GM23338 (cell line): Measurements from ENCODE around the gene CYP3A4.

Experiments
- CREB1 ChIP-seq: fragments of 250-450 bp; sonication (Bioruptor Pico); IDR thresholded peaks from 2 replicates; pipeline ENCODE4 v1.5.0; 2020; ENCODE audit warnings: low read depth, mild to moderate bottlenecking, moderate library complexity
- ETS1 ChIP-seq: IDR thresholded peaks from 2 replicates; pipeline ENCODE4 v1.6.1; 2016; ENCODE audit warnings: antibody characterized with exemption
- EZH2 ChIP-seq: fragments of 200-600 bp; sonication (generic); IDR thresholded peaks from one replicate; pipeline ENCODE4 v1.8.0; 2017; ENCODE audit warnings: antibody characterized with exemption, mild to moderate bottlenecking, low read depth; ENCODE audit not compliant: unreplicated experiment
- EZH2phosphoT487 ChIP-seq: fragments of 200-600 bp; sonication (generic); IDR thresholded peaks from one replicate; pipeline ENCODE4 v1.8.1; 2018; ENCODE audit warnings: antibody characterized with exemption; ENCODE audit not compliant: unreplicated experiment
- NANOG ChIP-seq: IDR thresholded peaks from 2 replicates; pipeline ENCODE4 v1.6.1; 2016; ENCODE audit warnings: antibody characterized with exemption, borderline replicate concordance
- POLR2AphosphoS5 ChIP-seq: IDR thresholded peaks from 2 replicates; pipeline ENCODE4 v1.6.1; 2016; ENCODE audit warnings: antibody characterized with exemption, low read depth
- REST ChIP-seq: IDR thresholded peaks from one replicate; pipeline ENCODE4 v1.6.1; 2018; ENCODE audit warnings: antibody characterized with exemption; ENCODE audit not compliant: unreplicated experiment
- ZNF331 ChIP-seq: fragments of 250-450 bp; sonication (Bioruptor Pico); IDR thresholded peaks from 2 replicates; pipeline ENCODE4 v1.5.0; 2020; ENCODE audit warnings: low read depth, mild to moderate bottlenecking, moderate library complexity
- TF ChIP-seq, protein P1 (sequence below), 2 experiments: fragments of 200-600 bp in 1 of 2; sonication (generic) in 1 of 2; conservative IDR thresholded peaks; 2 replicates each; pipeline versions ENCODE4 v1.5.1 to v1.6.1; 2016 to 2017; ENCODE audit warnings: antibody characterized with exemption in 2 of 2, low read depth in 2 of 2, mild to moderate bottlenecking in 2 of 2, moderate library complexity in 1 of 2
- TF ChIP-seq, protein P2 (sequence below): fragments of 250-450 bp; sonication (Bioruptor Pico); IDR thresholded peaks from 2 replicates; pipeline ENCODE4 v1.5.0; 2020; ENCODE audit warnings: mild to moderate bottlenecking, moderate library complexity

GRCh38 chr7:99825452-99825851, 41.5 kb upstream of the CYP3A4 start:
- TF ChIP-seq, protein P1, sequence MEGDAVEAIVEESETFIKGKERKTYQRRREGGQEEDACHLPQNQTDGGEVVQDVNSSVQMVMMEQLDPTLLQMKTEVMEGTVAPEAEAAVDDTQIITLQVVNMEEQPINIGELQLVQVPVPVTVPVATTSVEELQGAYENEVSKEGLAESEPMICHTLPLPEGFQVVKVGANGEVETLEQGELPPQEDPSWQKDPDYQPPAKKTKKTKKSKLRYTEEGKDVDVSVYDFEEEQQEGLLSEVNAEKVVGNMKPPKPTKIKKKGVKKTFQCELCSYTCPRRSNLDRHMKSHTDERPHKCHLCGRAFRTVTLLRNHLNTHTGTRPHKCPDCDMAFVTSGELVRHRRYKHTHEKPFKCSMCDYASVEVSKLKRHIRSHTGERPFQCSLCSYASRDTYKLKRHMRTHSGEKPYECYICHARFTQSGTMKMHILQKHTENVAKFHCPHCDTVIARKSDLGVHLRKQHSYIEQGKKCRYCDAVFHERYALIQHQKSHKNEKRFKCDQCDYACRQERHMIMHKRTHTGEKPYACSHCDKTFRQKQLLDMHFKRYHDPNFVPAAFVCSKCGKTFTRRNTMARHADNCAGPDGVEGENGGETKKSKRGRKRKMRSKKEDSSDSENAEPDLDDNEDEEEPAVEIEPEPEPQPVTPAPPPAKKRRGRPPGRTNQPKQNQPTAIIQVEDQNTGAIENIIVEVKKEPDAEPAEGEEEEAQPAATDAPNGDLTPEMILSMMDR (conservative IDR thresholded peaks at IDR 0.05; ENCODE audit: low read depth in 2 of 2) = no peak
- TF ChIP-seq POLR2AphosphoS5 (no peak), EZH2 (no peak), ETS1 (no peak), REST (no peak), ZNF331 (no peak), CREB1 (CRISPR knock-in tag) (no peak), NANOG (no peak), EZH2phosphoT487 (no peak)
- TF ChIP-seq, protein P2, sequence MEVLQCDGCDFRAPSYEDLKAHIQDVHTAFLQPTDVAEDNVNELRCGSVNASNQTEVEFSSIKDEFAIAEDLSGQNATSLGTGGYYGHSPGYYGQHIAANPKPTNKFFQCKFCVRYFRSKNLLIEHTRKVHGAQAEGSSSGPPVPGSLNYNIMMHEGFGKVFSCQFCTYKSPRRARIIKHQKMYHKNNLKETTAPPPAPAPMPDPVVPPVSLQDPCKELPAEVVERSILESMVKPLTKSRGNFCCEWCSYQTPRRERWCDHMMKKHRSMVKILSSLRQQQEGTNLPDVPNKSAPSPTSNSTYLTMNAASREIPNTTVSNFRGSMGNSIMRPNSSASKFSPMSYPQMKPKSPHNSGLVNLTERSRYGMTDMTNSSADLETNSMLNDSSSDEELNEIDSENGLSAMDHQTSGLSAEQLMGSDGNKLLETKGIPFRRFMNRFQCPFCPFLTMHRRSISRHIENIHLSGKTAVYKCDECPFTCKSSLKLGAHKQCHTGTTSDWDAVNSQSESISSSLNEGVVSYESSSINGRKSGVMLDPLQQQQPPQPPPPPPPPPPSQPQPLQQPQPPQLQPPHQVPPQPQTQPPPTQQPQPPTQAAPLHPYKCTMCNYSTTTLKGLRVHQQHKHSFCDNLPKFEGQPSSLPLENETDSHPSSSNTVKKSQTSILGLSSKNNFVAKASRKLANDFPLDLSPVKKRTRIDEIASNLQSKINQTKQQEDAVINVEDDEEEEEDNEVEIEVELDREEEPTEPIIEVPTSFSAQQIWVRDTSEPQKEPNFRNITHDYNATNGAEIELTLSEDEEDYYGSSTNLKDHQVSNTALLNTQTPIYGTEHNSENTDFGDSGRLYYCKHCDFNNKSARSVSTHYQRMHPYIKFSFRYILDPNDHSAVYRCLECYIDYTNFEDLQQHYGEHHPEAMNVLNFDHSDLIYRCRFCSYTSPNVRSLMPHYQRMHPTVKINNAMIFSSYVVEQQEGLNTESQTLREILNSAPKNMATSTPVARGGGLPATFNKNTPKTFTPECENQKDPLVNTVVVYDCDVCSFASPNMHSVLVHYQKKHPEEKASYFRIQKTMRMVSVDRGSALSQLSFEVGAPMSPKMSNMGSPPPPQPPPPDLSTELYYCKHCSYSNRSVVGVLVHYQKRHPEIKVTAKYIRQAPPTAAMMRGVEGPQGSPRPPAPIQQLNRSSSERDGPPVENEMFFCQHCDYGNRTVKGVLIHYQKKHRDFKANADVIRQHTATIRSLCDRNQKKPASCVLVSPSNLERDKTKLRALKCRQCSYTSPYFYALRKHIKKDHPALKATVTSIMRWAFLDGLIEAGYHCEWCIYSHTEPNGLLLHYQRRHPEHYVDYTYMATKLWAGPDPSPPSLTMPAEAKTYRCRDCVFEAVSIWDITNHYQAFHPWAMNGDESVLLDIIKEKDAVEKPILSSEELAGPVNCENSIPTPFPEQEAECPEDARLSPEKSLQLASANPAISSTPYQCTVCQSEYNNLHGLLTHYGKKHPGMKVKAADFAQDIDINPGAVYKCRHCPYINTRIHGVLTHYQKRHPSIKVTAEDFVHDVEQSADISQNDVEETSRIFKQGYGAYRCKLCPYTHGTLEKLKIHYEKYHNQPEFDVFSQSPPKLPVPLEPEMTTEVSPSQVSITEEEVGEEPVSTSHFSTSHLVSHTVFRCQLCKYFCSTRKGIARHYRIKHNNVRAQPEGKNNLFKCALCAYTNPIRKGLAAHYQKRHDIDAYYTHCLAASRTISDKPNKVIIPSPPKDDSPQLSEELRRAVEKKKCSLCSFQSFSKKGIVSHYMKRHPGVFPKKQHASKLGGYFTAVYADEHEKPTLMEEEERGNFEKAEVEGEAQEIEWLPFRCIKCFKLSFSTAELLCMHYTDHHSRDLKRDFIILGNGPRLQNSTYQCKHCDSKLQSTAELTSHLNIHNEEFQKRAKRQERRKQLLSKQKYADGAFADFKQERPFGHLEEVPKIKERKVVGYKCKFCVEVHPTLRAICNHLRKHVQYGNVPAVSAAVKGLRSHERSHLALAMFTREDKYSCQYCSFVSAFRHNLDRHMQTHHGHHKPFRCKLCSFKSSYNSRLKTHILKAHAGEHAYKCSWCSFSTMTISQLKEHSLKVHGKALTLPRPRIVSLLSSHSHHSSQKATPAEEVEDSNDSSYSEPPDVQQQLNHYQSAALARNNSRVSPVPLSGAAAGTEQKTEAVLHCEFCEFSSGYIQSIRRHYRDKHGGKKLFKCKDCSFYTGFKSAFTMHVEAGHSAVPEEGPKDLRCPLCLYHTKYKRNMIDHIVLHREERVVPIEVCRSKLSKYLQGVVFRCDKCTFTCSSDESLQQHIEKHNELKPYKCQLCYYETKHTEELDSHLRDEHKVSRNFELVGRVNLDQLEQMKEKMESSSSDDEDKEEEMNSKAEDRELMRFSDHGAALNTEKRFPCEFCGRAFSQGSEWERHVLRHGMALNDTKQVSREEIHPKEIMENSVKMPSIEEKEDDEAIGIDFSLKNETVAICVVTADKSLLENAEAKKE (CRISPR knock-in tag) = no peak
